ENCODE results near the gene ITIH4. TPM values are rescaled to one million over a fixed set of nuclear protein-coding genes. Genes with fewer than 3 reads are reported as not detected.

ITIH4 gene
- total and polyA plus RNA-seq, 9 of the 15 experiments (the other 6 are each of a cell fraction or from before 2014, with no cell fraction given) = 0.09 to 0.62 (median 0.20) TPM; not detected in 6

DNA sequence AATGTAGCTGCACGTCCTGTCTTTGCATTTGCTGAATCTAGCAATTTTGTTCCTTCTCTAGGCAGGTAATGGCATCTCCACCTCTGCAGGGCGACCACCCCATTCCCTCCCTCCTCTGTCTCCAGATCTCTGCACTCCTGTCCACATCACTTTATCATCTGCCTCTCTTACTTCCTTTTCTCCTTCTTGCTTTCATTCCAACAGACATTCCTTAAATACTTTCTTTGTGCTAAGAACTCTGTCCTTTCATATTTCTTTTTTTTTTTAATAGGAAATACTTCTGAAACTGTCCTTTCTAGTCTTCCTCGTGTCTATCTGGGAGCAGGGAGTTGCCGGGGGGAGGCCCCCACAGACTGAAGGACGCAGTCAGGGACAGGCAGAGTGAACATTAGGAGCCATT is 28.6 kb downstream of the ITIH4 start:
- DNase-seq (ENCODE audit: extremely low read depth in 1 of 4, low spot score in 3 of 4) (no peak), FAIRE-seq (no peak), ATAC-seq (no peak)
- ChIA-PET POLR2A (interaction anchor here (1.0 kb wide), 1 partner anchor 31 kb away, joined by 4 read pairs; the partner anchor contains the start of gene NEK4), CTCF (ENCODE audit: low intra/inter-chr PET ratio) (no interaction called here)
- BruUV-seq (replicated peaks) = no TSS peak
- Histone ChIP-seq H3K9me3 (replicated peaks; ENCODE audit: control insufficient read depth, insufficient read depth, low read depth, low read length) (no peaks in the 10 kb centered on the region), H3K9ac (ENCODE audit: insufficient read depth in 1 of 2, low read depth in 2 of 2, low read length in 2 of 2) (no peak overlapping the region), H3K4me2 (ENCODE audit: insufficient read depth, low read length) (no peak overlapping the region), H3K4me3 (no peak overlapping the region), H4K20me1 (replicated peaks; ENCODE audit: control insufficient read depth, insufficient read depth, low read length) (no peaks in the 10 kb centered on the region), H3K4me1 (replicated peaks in 1 of 2; ENCODE audit: control insufficient read depth in 2 of 2, insufficient read depth in 2 of 2, low read length in 2 of 2) (peaks cover 0 to 14% of the 10 kb centered on the region in 2 experiments; a peak in 2 of 5 replicates), H3K27ac (ENCODE audit: extremely low read depth, low read depth, low read length) (no peak overlapping the region), H2AFZ (ENCODE audit: low read depth, low read length) (no peak overlapping the region), H3K36me3 (ENCODE audit: control insufficient read depth, insufficient read depth, low read length) (no peaks in the 10 kb centered on the region), H3K27me3 (ENCODE audit: control insufficient read depth in 2 of 2, insufficient read depth in 2 of 2, low read length in 2 of 2) (peaks cover 0 to 7% of the 10 kb centered on the region in 2 experiments; a peak in 1 of 5 replicates), H3K79me2 (ENCODE audit: control insufficient read depth, insufficient read depth, low read length) (no peaks in the 10 kb centered on the region), H3K9me1 (ENCODE audit: control insufficient read depth, insufficient read depth, low read length) (no peaks in the 10 kb centered on the region)
- WGBS (ENCODE audit: insufficient coverage, low coverage, missing lambda C conversion rate) = 12% methylated on average over 5 of the region's 5 CpGs
- intact Hi-C loops (cut with micrococcal nuclease) = no loop called here
- TF ChIP-seq ZNF584 (CRISPR knock-in tag; IDR thresholded peaks at IDR 0.05; ENCODE audit: low read depth) (no peak), RBM22 (IDR thresholded peaks at IDR 0.05; ENCODE audit: low read depth, low read length, poor library complexity, severe bottlenecking) (no peak), POLR2B (IDR thresholded peaks at IDR 0.05; ENCODE audit: low read depth, partially characterized antibody) (no peak), ZNF311 (CRISPR knock-in tag; IDR thresholded peaks at IDR 0.05) (no peak), RBM14 (IDR thresholded peaks at IDR 0.05; ENCODE audit: borderline replicate concordance, insufficient read depth, low read depth, low read length) (no peak), MYNN (IDR thresholded peaks at IDR 0.05) (no peak), MYNN (CRISPR knock-in tag; IDR thresholded peaks at IDR 0.05) (no peak), MBD2 (IDR thresholded peaks at IDR 0.05; ENCODE audit: borderline replicate concordance, low read depth) (no peak), GABPB2 (CRISPR knock-in tag; conservative IDR thresholded peaks at IDR 0.05) (no peak), ZSCAN29 (IDR thresholded peaks at IDR 0.05) (no peak), SMARCC2 (IDR thresholded peaks at IDR 0.05; ENCODE audit: low read depth) (no peak), IRF2 (CRISPR knock-in tag; IDR thresholded peaks at IDR 0.05) (no peak), EGR1 (conservative IDR thresholded peaks at IDR 0.05) (no peak)
- TF ChIP-seq, protein P1, sequence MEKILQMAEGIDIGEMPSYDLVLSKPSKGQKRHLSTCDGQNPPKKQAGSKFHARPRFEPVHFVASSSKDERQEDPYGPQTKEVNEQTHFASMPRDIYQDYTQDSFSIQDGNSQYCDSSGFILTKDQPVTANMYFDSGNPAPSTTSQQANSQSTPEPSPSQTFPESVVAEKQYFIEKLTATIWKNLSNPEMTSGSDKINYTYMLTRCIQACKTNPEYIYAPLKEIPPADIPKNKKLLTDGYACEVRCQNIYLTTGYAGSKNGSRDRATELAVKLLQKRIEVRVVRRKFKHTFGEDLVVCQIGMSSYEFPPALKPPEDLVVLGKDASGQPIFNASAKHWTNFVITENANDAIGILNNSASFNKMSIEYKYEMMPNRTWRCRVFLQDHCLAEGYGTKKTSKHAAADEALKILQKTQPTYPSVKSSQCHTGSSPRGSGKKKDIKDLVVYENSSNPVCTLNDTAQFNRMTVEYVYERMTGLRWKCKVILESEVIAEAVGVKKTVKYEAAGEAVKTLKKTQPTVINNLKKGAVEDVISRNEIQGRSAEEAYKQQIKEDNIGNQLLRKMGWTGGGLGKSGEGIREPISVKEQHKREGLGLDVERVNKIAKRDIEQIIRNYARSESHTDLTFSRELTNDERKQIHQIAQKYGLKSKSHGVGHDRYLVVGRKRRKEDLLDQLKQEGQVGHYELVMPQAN (IDR thresholded peaks at IDR 0.05; ENCODE audit: borderline replicate concordance) = no peak
- TF ChIP-seq, protein P2, sequence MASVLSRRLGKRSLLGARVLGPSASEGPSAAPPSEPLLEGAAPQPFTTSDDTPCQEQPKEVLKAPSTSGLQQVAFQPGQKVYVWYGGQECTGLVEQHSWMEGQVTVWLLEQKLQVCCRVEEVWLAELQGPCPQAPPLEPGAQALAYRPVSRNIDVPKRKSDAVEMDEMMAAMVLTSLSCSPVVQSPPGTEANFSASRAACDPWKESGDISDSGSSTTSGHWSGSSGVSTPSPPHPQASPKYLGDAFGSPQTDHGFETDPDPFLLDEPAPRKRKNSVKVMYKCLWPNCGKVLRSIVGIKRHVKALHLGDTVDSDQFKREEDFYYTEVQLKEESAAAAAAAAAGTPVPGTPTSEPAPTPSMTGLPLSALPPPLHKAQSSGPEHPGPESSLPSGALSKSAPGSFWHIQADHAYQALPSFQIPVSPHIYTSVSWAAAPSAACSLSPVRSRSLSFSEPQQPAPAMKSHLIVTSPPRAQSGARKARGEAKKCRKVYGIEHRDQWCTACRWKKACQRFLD (CRISPR knock-in tag; IDR thresholded peaks at IDR 0.05) = no peak
- TF ChIP-seq, protein P3, sequence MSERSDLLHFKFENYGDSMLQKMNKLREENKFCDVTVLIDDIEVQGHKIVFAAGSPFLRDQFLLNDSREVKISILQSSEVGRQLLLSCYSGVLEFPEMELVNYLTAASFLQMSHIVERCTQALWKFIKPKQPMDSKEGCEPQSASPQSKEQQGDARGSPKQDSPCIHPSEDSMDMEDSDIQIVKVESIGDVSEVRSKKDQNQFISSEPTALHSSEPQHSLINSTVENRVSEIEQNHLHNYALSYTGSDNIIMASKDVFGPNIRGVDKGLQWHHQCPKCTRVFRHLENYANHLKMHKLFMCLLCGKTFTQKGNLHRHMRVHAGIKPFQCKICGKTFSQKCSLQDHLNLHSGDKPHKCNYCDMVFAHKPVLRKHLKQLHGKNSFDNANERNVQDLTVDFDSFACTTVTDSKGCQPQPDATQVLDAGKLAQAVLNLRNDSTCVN (CRISPR knock-in tag; IDR thresholded peaks at IDR 0.05) = no peak
- in situ Hi-C loops (cut with MboI) = no loop called here

Measured in K562 (cell line).